BLaER1 (cell line): ENCODE data around the gene CPN2.

Experiments used
- H3K27ac ChIP-seq: shearing (Covaris generic); formaldehyde crosslinking; 2 replicates; pipeline ENCODE4 v1.8.1; 2022
- H3K27me3 ChIP-seq: shearing (Covaris generic); formaldehyde crosslinking; 2 replicates; pipeline ENCODE4 v1.8.1; 2022
- H3K36me3 ChIP-seq: shearing (Covaris generic); formaldehyde crosslinking; 2 replicates; pipeline ENCODE4 v1.8.1; 2022
- H3K4me1 ChIP-seq: shearing (Covaris generic); formaldehyde crosslinking; 2 replicates; pipeline ENCODE4 v1.8.1; 2022
- H3K4me2 ChIP-seq: shearing (Covaris generic); formaldehyde crosslinking; 2 replicates; pipeline ENCODE4 v1.8.1; 2022
- H3K4me3 ChIP-seq: shearing (Covaris generic); formaldehyde crosslinking; 2 replicates; pipeline ENCODE4 v1.8.1; 2022
- H3K9ac ChIP-seq: shearing (Covaris generic); formaldehyde crosslinking; 2 replicates; pipeline ENCODE4 v1.8.1; 2022
- H3K9me3 ChIP-seq: shearing (Covaris generic); formaldehyde crosslinking; 2 replicates; pipeline ENCODE4 v1.8.1; 2022
- H4K20me1 ChIP-seq: shearing (Covaris generic); formaldehyde crosslinking; 2 replicates; pipeline ENCODE4 v1.8.1; 2022
- Cebpa-rat ChIP-seq: shearing (Covaris generic); IDR thresholded peaks from 2 replicates; pipeline ENCODE4 v1.8.1; 2022

The CPN2 gene

GRCh38 chr3:194364314-194364651 is 13.2 kb upstream of the CPN2 start:
- no peak for TF ChIP-seq Cebpa-rat
- H3K27ac ChIP-seq = peak overlapping the region; percentile 91
- peaks cover 3% of the 10 kb centered on the region; the same call in 1 of the 2 replicates for H3K27me3 ChIP-seq

GRCh38 chr3:194360568-194360967 is 9.4 kb upstream of the CPN2 start:
- Histone ChIP-seq H3K36me3 (peaks cover 18% of the 10 kb centered on the region; the same call in 1 of the 2 replicates), H3K9me3 (peaks cover 14% of the 10 kb centered on the region), H3K27ac (no peak overlapping the region), H3K9ac (no peak overlapping the region), H3K4me1 (peaks cover 99% of the 10 kb centered on the region), H3K4me3 (no peak overlapping the region), H4K20me1 (no peaks in the 10 kb centered on the region), H3K4me2 (peak overlapping the region; percentile 12; the same call in 1 of the 2 replicates), H3K27me3 (no peaks in the 10 kb centered on the region)
- TF ChIP-seq Cebpa-rat = no peak

More at GRCh38 chr3:194364314-194364651, 13.2 kb upstream of the CPN2 start:
- Histone ChIP-seq H3K9ac (no peak overlapping the region), H3K4me1 (peaks cover 99% of the 10 kb centered on the region), H3K4me3 (no peak overlapping the region), H3K36me3 (peaks cover 15% of the 10 kb centered on the region; the same call in 1 of the 2 replicates), H3K4me2 (peak overlapping the region; percentile 84), H3K9me3 (peaks cover 14% of the 10 kb centered on the region), H4K20me1 (no peaks in the 10 kb centered on the region)

GRCh38 chr3:194357681-194358080 is 6.6 kb upstream of the CPN2 start:
- peak overlapping the region; percentile 51 for H3K27ac ChIP-seq
- no peak overlapping the region for H3K4me3 ChIP-seq
- H3K27me3 ChIP-seq = no peaks in the 10 kb centered on the region
- peak overlapping the region; percentile 77 for H3K4me2 ChIP-seq
- peaks cover 14% of the 10 kb centered on the region for H3K9me3 ChIP-seq
- H3K4me1 ChIP-seq = peaks cover 96% of the 10 kb centered on the region
- TF ChIP-seq Cebpa-rat = no peak
- peaks cover 18% of the 10 kb centered on the region; the same call in 1 of the 2 replicates for H3K36me3 ChIP-seq
- H4K20me1 ChIP-seq = no peaks in the 10 kb centered on the region
- H3K9ac ChIP-seq = peak overlapping the region; percentile 40; the same call in 1 of the 2 replicates

GRCh38 chr3:194355379-194355778 is 4.3 kb upstream of the CPN2 start:
- H4K20me1 ChIP-seq = no peaks in the 10 kb centered on the region
- H3K4me2 ChIP-seq = peak overlapping the region; percentile 77
- H3K27me3 ChIP-seq = no peaks in the 10 kb centered on the region
- H3K9me3 ChIP-seq = 0 out of 2 replicates have a peak, but pooled peaks cover 7% of the 10 kb centered on the region
- TF ChIP-seq Cebpa-rat = no peak
- no peak overlapping the region for H3K9ac ChIP-seq
- peaks cover 90% of the 10 kb centered on the region for H3K4me1 ChIP-seq
- H3K4me3 ChIP-seq = no peak overlapping the region
- H3K27ac ChIP-seq = peak overlapping the region; percentile 51
- peaks cover 14% of the 10 kb centered on the region; the same call in 1 of the 2 replicates for H3K36me3 ChIP-seq

GRCh38 chr3:194354315-194354714 is 3.2 kb upstream of the CPN2 start:
- H3K9me3 ChIP-seq = no peaks in the 10 kb centered on the region
- H3K27me3 ChIP-seq = no peaks in the 10 kb centered on the region
- no peak overlapping the region for H3K9ac ChIP-seq
- no peak overlapping the region for H3K27ac ChIP-seq
- peaks cover 90% of the 10 kb centered on the region for H3K4me1 ChIP-seq
- peak overlapping the region; percentile 77; the same call in 1 of the 2 replicates for H3K4me2 ChIP-seq
- no peaks in the 10 kb centered on the region for H4K20me1 ChIP-seq
- peaks cover 3% of the 10 kb centered on the region; the same call in 1 of the 2 replicates for H3K36me3 ChIP-seq
- no peak for TF ChIP-seq Cebpa-rat
- H3K4me3 ChIP-seq = no peak overlapping the region

GRCh38 chr3:194352667-194353246 is 1.6 kb upstream of the CPN2 start:
- peak overlapping the region; percentile 62 for H3K27ac ChIP-seq
- H3K4me3 ChIP-seq = no peak overlapping the region
- no peak for TF ChIP-seq Cebpa-rat

GRCh38 chr3:194351952-194352536 is 916 bp upstream of the CPN2 start:
- no peak overlapping the region; the same call in 1 of the 2 replicates for H3K4me2 ChIP-seq
- H3K4me1 ChIP-seq = peaks cover 69% of the 10 kb centered on the region
- H3K9ac ChIP-seq = no peak overlapping the region
- TF ChIP-seq Cebpa-rat = no peak
- no peaks in the 10 kb centered on the region for H3K36me3 ChIP-seq
- no peaks in the 10 kb centered on the region for H4K20me1 ChIP-seq
- no peak overlapping the region for H3K4me3 ChIP-seq
- H3K9me3 ChIP-seq = no peaks in the 10 kb centered on the region
- peak overlapping the region; percentile 69; the same call in 1 of the 2 replicates for H3K27ac ChIP-seq
- no peaks in the 10 kb centered on the region for H3K27me3 ChIP-seq

More at GRCh38 chr3:194352667-194353246, 1.6 kb upstream of the CPN2 start:
- peaks cover 74% of the 10 kb centered on the region for H3K4me1 ChIP-seq
- H3K9me3 ChIP-seq = no peaks in the 10 kb centered on the region
- H3K9ac ChIP-seq = no peak overlapping the region
- peak overlapping the region; percentile 28; the same call in 1 of the 2 replicates for H3K4me2 ChIP-seq
- no peaks in the 10 kb centered on the region for H3K36me3 ChIP-seq
- H3K27me3 ChIP-seq = no peaks in the 10 kb centered on the region
- no peaks in the 10 kb centered on the region for H4K20me1 ChIP-seq

- Histone ChIP-seq H3K9ac (no peak overlapping the region), H3K36me3 (no peaks in the 10 kb centered on the region), H3K9me3 (no peaks in the 10 kb centered on the region), H3K27ac (peak overlapping the region; percentile 69), H3K4me2 (peak overlapping the region; percentile 11; the same call in 1 of the 2 replicates), H3K4me3 (no peak overlapping the region), H4K20me1 (no peaks in the 10 kb centered on the region), H3K4me1 (peaks cover 62% of the 10 kb centered on the region), H3K27me3 (no peaks in the 10 kb centered on the region)
- TF ChIP-seq Cebpa-rat = no peak
Measured at GRCh38 chr3:194350726-194351071, 429 bp downstream of the CPN2 start.

- H3K4me1 ChIP-seq = peaks cover 62% of the 10 kb centered on the region
- H3K4me3 ChIP-seq = no peak overlapping the region
- no peaks in the 10 kb centered on the region for H4K20me1 ChIP-seq
- no peaks in the 10 kb centered on the region for H3K9me3 ChIP-seq
- H3K9ac ChIP-seq = no peak overlapping the region
- no peak overlapping the region for H3K27ac ChIP-seq
- no peak overlapping the region for H3K4me2 ChIP-seq
- no peak for TF ChIP-seq Cebpa-rat
- H3K27me3 ChIP-seq = no peaks in the 10 kb centered on the region
- no peaks in the 10 kb centered on the region for H3K36me3 ChIP-seq
Measured at GRCh38 chr3:194348354-194348753, 2.8 kb downstream of the CPN2 start.

GRCh38 chr3:194346621-194347020 is 4.5 kb downstream of the CPN2 start:
- peaks cover 66% of the 10 kb centered on the region for H3K4me1 ChIP-seq
- H3K9me3 ChIP-seq = no peaks in the 10 kb centered on the region
- H3K4me3 ChIP-seq = no peak overlapping the region
- TF ChIP-seq Cebpa-rat = no peak
- no peaks in the 10 kb centered on the region for H3K27me3 ChIP-seq
- H3K9ac ChIP-seq = no peak overlapping the region
- H3K4me2 ChIP-seq = no peak overlapping the region
- peak overlapping the region; percentile 64 for H3K27ac ChIP-seq
- H3K36me3 ChIP-seq = no peaks in the 10 kb centered on the region
- H4K20me1 ChIP-seq = no peaks in the 10 kb centered on the region
